HepG2 (cell line): ENCODE data around the gene FAM174C. TPM values are rescaled to one million over a fixed set of nuclear protein-coding genes. Genes with fewer than 3 reads are reported as not detected.

Source experiments
- ATRX ChIP-seq: sonication (generic); formaldehyde crosslinking; IDR thresholded peaks from 2 replicates; pipeline ENCODE4 v1.4.0; 2020; ENCODE audit warnings: missing genetic modification reagents, borderline replicate concordance
- GABPB1 ChIP-seq: IDR thresholded peaks from 2 replicates; pipeline ENCODE4 v1.6.1; 2016; ENCODE audit warnings: mild to moderate bottlenecking, missing genetic modification reagents, moderate library complexity, missing compliant biosample characterization
- HOXA9 ChIP-seq: sonication (generic); formaldehyde crosslinking; IDR thresholded peaks from 2 replicates; pipeline ENCODE4 v1.8.1; 2022; ENCODE audit warnings: missing genetic modification reagents, mild to moderate bottlenecking, moderate library complexity, borderline replicate concordance
- JUNB ChIP-seq: sonication (generic); formaldehyde crosslinking; IDR thresholded peaks from 2 replicates; pipeline ENCODE4 v1.8.0; 2022; ENCODE audit warnings: missing genetic modification reagents, mild to moderate bottlenecking, borderline replicate concordance
- MYC ChIP-seq: sonication (generic); formaldehyde crosslinking; IDR thresholded peaks from 2 replicates; pipeline ENCODE4 v1.9.0; 2021; ENCODE audit warnings: missing genetic modification reagents, borderline replicate concordance
- PREB ChIP-seq: sonication (generic); formaldehyde crosslinking; IDR thresholded peaks from 2 replicates; pipeline ENCODE4 v1.4.0; 2020; ENCODE audit warnings: missing genetic modification reagents
- RFXAP ChIP-seq: sonication (generic); formaldehyde crosslinking; IDR thresholded peaks from 2 replicates; pipeline ENCODE4 v1.4.0; 2020; ENCODE audit warnings: missing genetic modification reagents, borderline replicate concordance
- TMF1 ChIP-seq: sonication (generic); formaldehyde crosslinking; IDR thresholded peaks from 2 replicates; pipeline ENCODE4 v1.8.1; 2022; ENCODE audit warnings: low read depth, missing genetic modification reagents
- ZBTB33 ChIP-seq: sonication (generic); formaldehyde crosslinking; IDR thresholded peaks from 2 replicates; pipeline ENCODE4 v1.4.0; 2020; ENCODE audit warnings: missing genetic modification reagents
- ZBTB40 ChIP-seq, 2 experiments: fragments of 450-650 bp in 1 of 2; sonication (generic) in 1 of 2; formaldehyde crosslinking in 1 of 2; IDR thresholded peaks; 2 replicates each; pipeline versions ENCODE4 v1.6.1 to v1.8.0; 2016 to 2022; ENCODE audit warnings: antibody characterized with exemption in 1 of 2, mild to moderate bottlenecking in 1 of 2, missing genetic modification reagents in 1 of 2
- ZFY ChIP-seq: sonication (generic); formaldehyde crosslinking; IDR thresholded peaks from 2 replicates; pipeline ENCODE4 v1.4.0; 2020; ENCODE audit warnings: missing genetic modification reagents
- ZNF12 ChIP-seq: sonication (generic); formaldehyde crosslinking; IDR thresholded peaks from 2 replicates; pipeline ENCODE4 v1.5.0; 2020; ENCODE audit warnings: missing genetic modification reagents
- ZNF800 ChIP-seq: sonication (generic); formaldehyde crosslinking; IDR thresholded peaks from 2 replicates; pipeline ENCODE4 v1.4.0; 2020; ENCODE audit warnings: missing genetic modification reagents
- polyA plus RNA-seq, 8 experiments: library from polyadenylated mRNA; depleted of rRNA in 3 of 8; stranded (reverse) in 7 of 8; unstranded in 1 of 8; fragments of >200 nt; fragmentation: Illumina TruSeq in 4 of 8; extraction: Trizol in 4 of 8; gene quantifications; 2 replicates each; pipeline versions ENCODE4 v1.2.1 to v1.2.3, GENCODE V29; 2011 to 2016; ENCODE audit warnings: low read depth in 4 of 8, missing spikeins in 1 of 8, mixed read lengths in 1 of 8; ENCODE audit not compliant: insufficient read depth in 1 of 8
- total RNA-seq, 5 experiments: library from RNA; depleted of rRNA; stranded (reverse); fragments of >200 nt; fragmentation: Illumina TruSeq; extraction: Trizol; gene quantifications; 2 replicates each; pipeline ENCODE4 v1.2.3, GENCODE V29; 2016; ENCODE audit warnings: low read depth in 1 of 5

FAM174C gene
- total and polyA plus RNA-seq, 2 of the 13 experiments (the other 11 are each of a cell fraction or from before 2014, with no cell fraction given): 19.5 to 31.3 TPM

GRCh38 chr19:1266129-1266915 lies 9.0 kb upstream of the FAM174C start (continued):
- TF ChIP-seq HOXA9 (CRISPR knock-in tag): peak; percentile 68
- no peak for TF ChIP-seq ATRX (CRISPR knock-in tag)
- no peak for TF ChIP-seq JUNB
- TF ChIP-seq ZNF800 (CRISPR knock-in tag): no peak
- 0 out of 2 replicates have a peak, but pooled peaks have one; percentile 13 for TF ChIP-seq ZNF12 (CRISPR knock-in tag)
- TF ChIP-seq MYC (CRISPR knock-in tag): peak; percentile 42; the same call in 1 of the 2 replicates
- TF ChIP-seq TMF1 (CRISPR knock-in tag): no peak; the same call in 1 of the 2 replicates
- peak; percentile 64 for TF ChIP-seq ZFY (CRISPR knock-in tag)
- TF ChIP-seq ZBTB33 (CRISPR knock-in tag): no peak
- TF ChIP-seq PREB (CRISPR knock-in tag): no peak
- TF ChIP-seq RFXAP (CRISPR knock-in tag): peak; percentile 33; the same call in 1 of the 2 replicates
- no peak for TF ChIP-seq ZBTB40 (IDR thresholded peaks at IDR 0.05)
- peak; percentile 20 for TF ChIP-seq ZBTB40 (CRISPR knock-in tag; IDR thresholded peaks at IDR 0.05)
- peak; percentile 64; the same call in 1 of the 2 replicates for TF ChIP-seq GABPB1
